Stimulated activated CD4-positive, alpha-beta T cell treated with anti-CD3 and anti-CD28 coated beads, Interleukin-4, amount 100 ng/mL, for 1 hour (primary cell): Measurements from ENCODE around the gene RRP8.

Experiments
- DNase-seq: peaks from one replicate; pipeline ENCODE4 v3.0.0-alpha.2; 2020

Gene RRP8

DNA sequence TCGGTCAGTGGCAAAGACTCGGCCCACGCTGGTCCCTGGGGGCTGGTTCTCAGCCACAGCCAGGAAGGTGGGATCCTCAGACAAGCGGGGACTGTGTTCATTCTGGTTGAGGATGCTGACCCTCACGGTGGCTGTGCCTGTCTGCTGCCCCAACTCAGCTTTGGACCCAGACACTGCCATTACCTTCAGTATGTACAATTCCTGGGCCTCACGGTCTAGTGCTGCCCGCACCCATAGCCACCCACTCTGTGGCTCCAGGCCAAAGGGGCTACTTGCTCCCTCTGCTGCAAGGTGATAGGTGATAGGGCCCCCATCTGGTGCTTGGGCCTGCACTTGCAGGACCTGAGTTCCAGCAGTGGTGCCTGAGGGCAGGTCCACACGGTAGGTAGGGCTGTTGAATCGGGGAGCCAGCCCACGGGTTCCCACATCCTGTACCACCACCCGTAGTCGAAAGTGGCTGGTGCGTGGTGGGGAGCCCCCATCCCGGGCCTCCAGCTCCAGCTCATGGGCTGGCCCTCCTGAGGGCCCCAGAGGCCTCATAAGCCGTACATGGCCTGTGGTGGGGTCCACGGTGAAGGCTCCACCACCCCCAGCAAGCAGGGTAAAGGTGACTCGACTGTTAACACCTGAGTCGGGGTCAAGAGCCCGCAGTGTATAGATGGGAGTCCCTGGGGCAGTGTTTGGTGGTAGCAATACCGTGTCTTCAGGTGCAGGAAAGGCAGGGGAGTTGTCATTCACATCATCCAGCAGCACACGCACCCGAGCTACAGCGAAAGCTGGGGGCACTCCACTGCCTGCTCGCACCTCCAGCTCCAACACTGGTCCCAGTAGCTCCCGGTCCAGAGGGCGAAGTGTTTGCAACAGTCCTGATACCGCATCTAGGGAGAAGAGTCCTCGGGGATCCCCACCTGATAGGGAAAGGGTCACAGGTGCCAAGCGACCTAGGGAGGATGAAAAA is 29.0 kb upstream of the RRP8 start:
- no peak for DNase-seq

DNA sequence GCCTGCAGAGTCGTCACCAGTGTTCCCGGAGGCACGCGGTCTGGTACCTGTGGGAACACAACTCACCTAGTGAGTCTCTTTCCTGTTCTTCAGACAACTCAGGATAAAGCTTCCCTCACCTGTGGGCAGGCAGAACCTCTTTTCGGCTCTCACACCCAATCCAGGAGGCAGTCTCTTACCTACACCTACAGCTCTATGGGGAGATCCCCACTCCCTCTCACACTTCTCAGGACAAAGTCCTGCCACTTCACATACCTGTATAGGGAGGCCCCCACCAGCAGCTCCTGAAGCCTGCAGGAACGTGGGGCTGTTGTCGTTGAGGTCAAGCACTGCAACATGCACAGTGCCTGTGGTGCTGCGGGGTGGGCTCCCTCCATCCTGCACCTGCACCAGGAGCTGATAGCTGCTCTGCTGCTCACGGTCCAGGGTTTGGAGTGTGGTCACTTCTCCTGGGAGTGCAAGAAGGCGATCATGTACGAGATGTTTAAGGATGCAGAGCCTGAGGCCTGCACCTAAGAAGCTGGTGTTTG is 28.0 kb upstream of the RRP8 start:
- no peak for DNase-seq

DNA sequence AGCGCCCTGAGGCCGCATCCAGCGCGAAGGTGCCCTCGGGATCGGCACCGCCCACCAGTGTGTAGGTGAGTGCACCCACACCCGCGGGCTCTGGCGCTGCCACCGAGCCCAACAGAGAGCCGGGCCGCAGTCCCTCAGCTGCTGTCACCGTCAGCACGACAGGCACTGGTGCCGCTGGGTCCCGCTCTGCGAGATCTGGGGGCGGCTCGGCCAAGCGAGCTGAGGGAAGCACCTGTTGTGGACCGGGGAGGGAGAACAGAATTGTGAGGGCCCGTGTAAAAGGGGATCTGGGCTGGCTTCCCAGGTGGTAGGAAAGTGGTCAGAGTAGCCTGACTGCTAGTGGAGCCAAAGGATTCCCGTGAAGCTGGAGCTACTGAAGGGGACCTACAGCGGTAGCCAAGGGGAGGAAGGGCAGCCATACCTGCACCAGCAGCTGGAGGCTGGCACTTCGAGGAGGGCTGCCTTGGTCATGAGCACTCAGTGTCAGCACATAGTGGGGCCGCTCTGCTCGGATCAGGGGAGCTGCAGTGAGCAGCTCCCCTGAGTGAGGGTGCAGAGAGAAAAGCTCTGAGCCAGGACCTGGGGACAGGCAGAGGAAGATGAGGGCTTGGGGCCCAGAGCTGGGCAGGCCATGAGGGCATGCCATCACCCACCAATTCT is 27.3 kb upstream of the RRP8 start:
- DNase-seq = no peak

DNA sequence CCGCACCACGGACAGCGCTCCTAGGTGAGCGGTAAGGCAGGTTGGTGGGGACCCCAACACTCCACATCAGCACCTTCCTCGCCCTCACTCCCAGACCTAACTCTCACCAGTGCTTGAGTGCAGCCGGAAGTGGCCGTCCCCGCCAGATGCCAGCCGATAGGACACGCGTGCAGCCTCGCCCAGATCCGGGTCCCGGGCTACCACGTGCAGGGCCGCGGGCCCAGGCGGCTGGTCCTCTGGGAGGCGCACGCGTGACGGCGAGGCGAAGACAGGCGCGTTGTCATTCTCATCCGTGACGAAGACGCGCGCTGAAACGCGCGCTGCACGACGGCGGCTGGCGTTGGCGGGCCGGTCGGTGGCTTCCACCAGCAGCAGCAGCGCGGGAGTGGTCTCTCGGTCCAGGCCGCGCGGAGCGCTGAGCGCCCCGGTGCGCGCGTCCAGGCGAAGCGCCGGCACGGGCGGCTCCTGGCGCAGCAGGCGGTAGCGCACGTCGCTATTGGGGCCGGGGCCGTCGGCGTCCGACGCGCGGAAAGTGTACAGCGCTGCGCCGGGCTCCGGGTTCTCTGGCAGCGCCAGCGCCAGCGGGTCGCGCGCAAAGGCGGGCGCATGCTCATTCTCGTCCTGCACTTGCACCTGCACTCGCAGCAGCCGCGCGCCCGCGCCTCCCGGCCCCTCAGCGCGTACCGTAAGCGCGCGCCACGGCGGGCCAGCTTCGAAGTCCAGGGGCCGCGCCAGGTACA is 26.6 kb upstream of the RRP8 start:
- no peak for DNase-seq

DNA sequence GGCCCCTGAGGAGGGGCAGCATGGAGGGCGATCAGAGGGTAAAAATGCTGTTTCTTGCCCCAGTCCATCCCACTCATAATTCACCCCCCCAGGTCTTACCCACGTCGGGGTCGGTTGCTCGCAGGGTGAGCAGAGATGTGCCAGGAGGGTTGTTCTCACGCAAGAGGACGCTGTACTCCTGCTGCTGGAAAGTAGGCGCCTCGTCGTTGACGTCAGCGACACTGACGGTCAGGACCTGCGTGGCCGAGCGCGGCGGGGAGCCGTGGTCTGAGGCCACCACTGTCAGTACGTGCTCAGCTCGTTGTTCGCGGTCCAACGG is 26.1 kb upstream of the RRP8 start:
- DNase-seq = no peak

DNA sequence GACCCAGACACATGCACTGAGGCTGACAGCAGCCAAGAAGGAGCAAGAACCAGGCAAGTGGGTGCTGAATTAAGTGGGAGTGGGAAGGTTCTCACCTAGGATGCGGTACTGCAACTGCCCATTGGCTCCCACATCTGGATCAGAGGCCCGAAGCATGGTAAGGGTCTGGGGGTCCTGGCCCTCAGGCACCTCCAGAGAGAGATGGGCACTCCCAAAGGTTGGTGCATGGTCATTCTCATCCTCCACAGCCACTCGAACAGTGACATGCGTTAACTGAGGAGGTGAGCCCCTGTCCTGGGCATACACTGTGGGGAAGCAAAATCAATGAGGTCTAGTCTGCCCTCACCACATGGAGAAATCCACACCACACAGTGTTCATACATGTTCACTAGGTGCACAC is 25.1 kb upstream of the RRP8 start:
- no peak for DNase-seq

DNA sequence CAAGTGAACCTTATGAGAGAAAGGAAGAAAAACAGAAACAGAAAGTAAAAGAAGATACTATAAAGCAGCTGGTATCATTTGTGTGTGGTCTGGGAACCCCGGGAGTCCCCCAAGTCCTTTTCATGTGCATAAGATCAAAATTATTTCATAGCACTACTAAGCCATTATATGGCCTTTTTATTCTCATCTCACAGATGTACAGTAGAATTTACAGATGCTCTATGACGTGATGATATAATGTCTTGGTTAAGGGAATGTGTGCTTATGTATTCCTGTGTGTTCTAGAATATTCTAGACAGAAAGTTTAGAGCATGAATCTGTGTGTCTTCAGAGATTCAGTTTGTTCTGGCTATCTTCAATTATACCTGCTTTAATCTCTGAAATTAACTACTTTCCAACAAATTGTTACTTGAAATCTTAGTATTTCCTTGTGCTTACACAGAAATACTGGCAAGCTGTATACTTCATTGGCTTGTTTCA is 24.4 kb upstream of the RRP8 start:
- DNase-seq = peak; percentile 23

DNA sequence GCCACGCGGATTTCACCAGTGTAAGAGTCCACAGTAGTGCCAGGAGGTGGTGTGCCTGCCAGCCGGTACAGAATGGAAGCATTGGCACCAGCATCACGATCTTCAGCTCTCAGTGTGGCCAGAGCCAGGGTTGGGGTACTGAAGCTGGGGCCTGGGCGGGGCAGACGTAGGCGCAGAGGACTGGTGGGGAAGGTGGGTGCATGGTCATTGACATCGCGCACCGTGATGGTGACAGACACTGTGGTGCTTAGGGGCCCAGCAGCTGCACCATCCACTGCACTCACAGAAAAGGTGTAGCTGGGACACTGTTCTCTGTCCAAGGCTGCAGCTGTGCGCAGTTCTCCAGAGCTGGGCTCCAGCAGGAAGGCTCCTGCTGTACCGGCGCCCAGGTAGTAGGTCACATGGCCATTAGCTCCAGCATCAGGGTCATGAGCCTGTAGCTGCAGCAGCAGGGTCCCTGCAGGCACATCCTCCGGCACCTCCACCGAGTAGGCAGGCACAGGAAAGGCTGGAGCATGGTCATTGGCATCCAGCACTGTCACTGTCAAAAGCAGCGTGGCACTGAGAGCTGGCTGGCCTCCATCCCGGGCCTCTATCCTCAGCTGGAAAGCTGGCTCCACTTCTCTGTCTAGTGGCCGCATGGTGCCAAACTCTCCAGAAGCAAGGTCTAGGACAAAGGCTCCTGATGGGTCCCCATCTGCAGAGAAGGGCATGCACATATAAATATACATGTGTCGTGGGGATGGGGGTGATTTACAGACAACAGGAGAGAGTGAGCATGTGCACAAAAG is 23.8 kb upstream of the RRP8 start:
- DNase-seq = no peak

DNA sequence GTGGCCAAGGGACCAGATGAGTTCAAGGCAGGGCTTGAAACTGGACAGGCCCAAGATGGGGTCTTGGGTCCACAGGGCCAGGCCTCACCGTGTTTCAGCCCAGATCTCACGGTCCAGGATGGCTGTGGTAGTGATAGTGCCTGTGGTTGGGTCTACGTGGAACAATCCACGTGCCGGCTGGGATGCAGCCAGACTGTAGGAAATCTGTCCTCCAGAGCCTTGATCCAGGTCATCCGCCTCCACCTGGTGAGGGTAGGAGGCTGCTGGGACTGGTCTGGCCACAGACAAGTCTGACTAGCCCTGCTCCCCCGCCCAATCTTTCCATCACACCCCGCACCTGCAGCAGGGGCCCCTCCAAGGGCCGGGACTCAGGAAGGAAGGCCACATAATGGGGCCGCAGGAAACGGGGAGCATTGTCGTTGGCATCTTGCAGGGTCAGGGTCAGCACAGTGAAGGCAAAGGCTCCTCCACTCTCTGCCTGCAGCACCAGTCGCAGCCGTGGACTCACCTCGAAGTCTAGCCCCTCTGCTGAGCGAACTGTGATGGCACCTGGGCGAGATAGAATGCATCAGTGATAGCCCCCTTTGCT is 22.5 kb upstream of the RRP8 start:
- DNase-seq = no peak

DNA sequence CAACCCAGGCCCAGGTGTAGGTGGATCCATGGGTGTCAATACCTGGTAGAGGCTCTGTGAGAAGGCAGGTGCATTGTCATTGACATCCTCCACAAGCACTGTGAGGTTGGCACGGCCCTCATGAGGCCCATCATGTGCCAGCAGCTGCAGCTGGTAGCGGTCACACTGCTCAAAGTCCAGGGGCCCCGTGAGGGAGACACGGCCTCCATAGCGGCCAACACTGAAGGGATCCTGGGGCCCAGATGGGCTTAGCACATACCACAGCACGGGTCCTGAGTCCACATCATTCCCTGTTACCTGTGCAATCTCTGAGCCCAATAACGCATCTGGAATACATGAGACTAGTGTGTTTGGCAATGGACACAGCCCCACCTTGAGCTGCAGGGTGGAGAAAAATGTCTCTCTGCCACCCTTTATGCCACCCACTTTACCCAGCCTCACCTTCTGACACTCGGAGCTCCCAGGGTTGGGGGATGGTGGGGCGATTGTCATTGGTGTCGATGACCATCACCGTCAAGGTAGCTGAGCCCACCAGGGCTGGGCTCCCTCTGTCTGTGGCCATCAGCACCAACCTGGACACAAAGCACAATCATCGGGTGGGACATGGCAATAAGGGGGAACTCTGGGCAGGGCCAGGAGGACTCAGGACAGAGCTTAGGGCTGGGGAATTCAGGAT is 21.9 kb upstream of the RRP8 start:
- DNase-seq = no peak

DNA sequence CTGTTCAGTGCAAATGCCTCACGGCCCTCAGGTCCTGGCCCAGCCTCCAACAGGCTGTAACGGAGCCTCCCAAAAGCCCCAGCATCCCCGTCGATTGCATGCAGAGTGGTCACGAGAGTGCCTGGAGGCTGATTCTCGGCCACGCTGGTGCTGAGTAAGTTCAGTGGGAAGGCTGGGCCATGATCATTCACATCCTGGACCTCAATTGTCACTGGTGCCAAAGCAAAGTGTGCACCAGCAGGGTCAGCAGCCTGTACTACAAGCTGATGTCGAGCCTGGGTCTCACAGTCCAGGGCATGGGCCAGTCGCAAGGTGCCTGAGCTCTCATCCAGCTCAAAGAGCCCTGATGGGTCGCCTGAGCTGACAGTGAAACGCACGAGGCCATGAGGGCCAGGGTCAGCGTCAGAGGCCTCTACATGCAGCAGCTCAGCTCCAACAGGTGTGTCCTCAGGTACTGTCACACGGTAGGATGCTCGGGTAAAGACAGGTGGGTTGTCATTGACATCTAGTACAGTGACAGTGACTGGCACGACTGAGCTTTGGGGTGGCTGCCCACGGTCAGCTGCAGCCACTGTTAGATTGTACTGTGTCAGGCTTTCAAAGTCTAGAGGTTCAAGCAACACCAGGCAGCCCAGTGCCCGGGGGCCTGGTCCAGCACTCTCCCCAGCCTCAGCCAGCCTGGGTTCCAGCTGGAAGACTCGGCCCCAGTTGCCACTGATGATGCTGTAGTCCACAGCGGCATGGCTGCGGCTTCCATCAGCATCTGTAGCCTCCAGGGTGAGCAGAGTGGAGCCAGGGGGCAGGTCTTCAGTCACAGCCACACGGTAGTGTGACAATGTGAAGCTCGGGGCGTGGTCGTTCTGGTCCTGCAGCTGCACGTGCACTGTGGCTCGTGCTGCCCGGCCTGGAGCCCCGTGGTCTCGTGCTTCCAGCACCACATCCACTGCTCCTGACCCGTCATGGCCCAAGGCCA is 20.3 kb upstream of the RRP8 start:
- DNase-seq = no peak

DNA sequence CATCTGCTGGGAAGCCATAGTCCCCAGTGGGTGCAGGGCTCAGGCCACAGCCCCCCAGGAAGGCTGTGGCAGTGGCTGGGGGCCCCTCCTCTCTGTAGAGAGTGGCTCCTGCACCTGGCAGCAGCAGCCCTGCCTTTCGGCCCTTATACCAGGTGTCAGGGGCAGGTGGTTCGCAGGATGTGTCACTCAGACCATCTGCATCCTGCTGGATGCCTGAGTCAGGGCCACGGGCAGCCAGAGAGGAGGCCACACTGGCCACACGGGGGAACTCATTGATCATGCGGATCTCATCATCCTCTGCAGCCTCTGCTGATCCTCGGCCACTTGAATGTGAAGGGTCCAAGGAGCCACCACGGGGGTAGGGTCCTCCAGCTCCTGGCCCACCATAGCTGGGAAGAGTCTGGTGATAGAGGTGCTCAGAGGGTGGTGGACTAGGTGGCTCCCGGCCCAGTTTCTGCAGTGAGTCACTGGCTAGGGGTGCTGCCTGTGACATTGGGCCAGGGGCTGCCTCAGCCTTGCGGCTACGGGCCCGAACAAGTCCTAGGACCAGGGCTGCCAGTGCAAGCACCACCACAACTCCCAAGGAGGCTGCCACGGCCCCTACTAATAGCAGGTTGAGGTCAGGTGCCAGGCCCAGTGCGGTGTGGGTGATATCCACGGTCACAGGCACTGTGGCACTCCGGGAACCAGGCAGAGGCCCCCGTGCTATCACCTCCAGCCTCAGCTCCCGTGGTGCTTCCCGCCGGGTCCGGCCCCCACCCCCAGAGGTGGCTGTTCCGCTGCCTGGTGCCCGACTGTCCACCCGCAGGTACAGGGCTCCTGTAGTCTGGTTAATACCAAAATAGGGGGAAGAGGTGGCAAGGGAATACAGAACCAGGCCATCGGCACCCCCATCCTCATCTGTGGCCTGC is 19.1 kb upstream of the RRP8 start:
- no peak for DNase-seq

DNA sequence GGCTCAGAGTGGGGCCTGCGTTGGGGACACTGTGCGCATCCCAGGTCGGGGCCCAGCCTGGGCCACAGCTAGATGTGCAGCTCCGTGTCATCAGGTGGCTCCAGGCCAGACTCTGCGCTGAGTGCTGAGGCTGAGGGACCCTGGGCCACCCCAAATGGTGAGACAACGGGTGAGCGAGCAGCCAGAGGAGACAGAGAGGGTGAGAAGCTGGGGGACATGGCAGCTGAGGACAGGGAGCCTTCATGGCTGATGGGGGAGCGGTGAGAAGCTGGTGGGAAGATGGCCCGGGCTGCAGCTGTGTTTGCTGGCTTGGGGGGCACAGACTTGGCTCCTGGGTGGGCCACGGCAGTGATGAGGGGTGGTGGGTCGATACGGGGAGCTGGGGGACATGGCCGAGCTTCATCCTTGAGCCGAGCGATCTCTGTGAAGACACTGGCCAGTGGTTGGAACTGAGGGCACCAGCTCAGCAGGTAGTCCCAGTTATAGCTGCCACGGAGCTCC is 18.3 kb upstream of the RRP8 start:
- no peak for DNase-seq

DNA sequence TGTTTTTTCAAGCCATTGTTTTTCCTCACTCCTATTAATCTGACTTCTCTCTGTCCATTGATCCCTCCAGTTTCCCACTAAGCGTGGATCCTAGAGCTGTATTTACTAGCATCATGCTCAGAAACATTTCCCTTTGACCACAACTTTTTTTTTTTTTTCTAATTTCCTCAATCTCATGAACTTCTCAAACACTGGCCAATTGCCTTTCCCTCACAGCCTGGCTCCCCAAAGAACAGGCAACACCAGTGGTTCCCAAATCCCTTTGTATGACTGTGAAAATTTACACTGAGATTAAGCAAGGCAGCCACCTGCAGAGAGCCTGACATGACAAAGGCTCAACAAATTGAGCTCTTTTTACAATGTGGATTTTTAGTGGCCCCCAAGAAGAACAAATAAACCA is 17.2 kb upstream of the RRP8 start:
- DNase-seq = no peak

DNA sequence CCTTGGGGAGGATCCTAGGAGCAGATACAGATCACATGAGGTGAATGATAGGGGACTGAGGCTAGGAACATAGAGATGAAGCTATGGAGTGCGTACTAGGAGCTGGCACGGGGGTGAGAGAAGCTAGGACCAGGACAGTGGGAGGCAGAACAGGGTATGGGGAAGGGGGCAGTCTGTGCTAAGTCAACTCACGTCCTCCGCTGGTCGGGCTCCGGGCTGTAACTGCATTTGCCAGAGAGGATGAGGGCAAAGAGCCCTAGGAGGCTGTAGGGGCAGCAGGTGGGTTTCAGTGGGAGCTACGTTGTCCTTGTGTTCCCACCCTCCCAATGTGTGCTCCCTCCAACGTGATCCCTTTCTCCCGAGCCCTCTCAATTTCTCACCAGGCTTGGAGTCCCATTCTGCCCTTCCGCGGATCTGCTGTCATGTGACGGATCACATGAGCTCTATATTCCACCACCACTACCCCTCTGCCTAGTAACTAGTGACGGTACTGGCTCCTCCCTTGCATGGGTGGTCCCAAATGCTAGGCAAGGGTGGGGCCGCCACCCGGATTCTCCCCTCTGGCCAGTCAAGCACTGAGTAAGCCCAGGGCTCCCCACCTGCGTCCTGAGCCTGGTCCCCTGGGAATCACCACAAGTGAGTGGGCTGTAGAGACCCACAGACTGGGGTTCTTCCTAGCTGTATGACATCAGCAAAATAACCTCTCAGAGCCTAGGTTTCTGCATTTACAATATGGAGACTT is 15.8 kb upstream of the RRP8 start, which contains the start of gene TPP1:
TPP1 (minus strand) TSS at position 419 of the 742 bp plus-strand sequence; CDS start at position 397, 22 bp downstream.
- peak; percentile 82 for DNase-seq

DNA sequence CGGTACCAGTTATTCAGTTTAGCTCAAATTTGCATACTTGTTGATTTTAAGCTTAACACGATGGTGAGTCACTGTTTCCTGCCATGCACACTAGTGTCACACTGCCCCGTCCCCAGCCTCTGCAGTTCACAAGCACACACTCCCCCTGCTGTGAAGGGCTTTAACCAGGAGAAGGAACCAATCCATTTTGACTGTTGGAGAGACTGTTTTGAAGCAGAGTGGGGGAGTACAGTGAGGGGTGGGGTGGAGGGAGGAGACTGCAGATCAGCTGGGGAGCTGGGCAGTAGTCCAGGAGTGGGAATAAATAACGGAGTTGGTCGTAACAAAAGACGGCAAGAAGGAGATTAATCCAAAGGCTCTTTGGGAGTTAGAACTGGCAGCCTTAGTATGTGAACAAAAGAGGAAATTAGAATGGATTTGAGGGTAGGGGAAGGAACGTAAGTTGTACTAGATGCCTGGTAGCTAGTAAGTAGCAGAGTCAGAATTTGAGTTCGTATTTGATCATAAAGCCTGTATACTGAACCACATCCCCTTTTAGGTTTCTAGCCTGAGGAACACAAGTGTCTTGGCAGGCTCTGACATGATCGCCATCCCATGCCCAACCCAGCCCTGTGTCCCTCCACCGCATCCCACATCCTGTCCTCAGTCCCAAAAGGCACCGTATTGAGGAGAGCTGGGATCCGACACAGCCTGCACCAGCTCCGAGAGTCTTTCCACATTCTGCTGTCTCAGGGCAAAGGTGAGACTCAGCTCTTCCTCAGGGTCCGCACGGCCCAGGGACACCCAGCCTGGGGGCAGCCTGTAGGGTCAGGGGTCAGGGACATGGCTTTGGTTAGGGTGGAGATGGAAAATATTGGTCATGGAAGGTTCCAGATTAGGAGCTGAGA is 14.9 kb upstream of the RRP8 start:
- peak; percentile 55 for DNase-seq

DNA sequence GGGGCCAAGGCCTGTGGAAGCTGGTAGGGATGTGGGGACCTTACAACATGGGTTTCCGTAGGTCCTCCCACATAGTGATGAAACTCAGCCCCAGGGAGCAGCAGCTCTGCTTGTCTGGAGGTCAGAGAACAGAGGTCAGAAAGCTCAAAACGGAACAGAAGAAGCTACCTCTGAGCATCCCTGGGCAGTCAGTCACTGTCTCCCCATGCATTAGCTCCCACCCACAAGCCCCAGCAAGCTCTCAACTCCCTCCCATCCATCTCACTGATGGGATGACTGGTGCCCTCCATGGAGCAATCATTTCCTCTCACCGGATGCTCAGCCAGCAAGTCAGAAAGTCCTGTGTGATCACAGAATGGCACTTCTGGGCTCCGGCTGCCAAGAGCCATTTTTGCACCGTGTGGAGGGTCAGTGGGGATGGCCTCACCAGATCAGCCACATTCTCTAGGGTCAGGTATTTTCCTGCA is 13.9 kb upstream of the RRP8 start:
- DNase-seq = no peak
